ENCODE data around the gene PARVG.

PARVG gene

DNA sequence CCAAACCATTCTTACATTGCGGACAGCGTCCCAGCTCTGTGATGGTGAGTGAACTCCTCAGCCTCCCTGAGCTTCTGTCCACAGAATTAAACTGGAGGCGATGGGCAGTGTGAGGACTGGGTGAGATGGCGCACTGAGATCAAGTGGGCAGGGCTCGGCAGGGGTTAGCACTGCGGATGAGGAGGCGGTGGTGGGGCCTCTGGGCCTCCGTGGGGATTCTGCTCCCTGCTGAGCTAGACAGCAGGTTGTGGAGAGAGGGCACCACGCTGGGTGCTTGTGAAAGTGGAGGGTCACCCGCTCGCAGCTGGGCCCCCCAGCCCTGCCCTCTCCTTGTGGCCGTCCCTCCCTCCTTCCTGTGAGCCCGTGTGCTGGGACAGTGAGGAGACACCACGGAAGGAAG, 25.6 kb upstream of the PARVG start:
- no peak for DNase-seq

DNA sequence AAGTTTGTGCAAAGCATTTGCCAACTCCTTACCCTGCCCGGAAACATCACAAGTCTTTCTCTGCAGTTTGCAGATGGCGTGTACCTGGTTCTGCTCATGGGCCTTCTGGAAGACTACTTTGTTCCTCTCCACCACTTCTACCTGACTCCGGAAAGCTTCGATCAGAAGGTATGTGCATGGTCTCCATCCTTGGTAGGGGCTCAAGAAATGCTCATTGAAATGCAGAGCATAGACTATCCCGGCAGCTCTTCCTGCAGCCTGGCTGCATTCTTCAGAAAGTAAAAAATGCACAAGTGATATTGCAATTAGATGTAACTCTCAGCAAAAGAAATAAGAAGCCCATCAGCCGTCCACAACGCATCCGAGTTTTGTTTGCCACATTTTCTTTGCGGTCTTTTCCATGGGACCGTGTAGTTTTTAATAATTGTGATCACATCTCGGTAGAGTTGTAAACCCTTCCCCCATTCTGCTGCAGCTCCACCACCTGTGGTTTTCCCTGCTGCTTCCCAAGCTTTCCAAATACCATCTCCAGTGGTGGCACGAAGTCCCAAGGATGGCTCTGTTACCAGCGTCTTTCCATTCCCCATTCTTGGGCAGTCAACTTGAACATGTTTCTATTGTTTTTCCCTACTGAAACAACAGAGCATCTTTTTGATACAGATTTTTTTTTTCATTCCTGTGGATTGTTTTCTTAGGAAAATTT, 22.7 kb upstream of the PARVG start:
- DNase-seq, result no peak

- no peak for DNase-seq
These were observed 21.9 kb upstream of the PARVG start for GRCh38 chr22:44158816-44159215.

DNA sequence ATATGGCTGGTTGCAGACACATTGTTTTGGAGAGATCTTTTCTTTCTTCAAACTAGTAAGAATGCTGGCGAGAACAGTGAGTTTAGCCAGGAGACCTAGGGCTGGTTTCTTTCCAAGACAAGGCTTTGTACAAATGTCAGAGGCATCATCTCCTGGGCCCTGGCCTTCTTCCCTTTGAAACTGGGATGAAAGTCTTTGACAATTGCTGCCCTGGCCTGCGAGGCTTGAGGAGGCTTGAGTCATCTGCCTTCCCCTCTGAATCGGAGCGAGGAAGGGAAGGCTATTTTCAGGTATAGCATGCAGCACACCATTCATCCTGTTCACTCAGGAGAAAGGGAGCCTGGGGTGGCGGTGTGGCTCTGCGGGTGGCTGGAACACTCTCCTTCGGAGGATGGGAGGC, 21.5 kb upstream of the PARVG start:
- DNase-seq, result no peak

DNA sequence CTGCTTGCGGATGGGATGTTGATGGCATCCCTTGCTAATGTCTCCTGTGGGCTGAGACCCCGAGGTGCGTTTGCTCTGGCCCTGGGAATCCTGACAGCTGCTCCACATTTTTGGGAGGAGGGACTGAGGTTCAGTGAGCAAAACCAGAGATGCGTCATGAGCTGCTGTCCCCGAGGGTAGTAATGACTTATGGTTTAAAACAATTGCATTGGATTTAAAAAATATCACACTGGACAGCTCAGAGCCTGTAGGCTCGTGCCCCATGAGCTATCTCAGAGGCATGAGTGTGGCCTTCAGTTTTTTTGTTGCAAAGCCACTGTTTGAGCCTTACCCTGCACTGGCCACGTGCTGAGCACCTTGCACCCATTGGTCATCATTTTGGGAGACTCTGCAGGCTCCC, 20.9 kb upstream of the PARVG start:
- DNase-seq, result no peak

- no peak for DNase-seq
These were observed 20.3 kb upstream of the PARVG start for GRCh38 chr22:44160421-44160820.

DNA sequence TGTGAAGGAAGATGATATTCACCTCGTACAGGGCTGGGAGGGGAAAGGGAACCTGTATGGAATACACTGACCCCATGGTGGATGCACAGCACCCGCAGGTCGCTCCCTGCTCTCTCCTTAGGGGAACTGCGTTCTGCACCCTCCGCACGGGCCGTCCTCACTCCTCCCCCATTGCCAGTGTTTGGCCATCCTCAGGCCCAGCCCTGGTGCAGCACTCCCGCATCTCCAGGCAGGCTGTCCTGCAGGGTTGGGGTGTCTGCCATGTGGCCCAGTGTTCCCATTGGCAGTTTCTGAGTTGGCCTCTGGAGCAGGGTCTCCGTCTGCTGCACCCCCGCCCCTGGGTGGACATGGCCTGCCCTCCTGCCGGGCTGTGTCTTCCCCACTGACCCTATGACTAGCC, 19.1 kb upstream of the PARVG start:
- DNase-seq, result no peak

- DNase-seq, result no peak
These were observed 17.8 kb upstream of the PARVG start for GRCh38 chr22:44162960-44163359.

DNA sequence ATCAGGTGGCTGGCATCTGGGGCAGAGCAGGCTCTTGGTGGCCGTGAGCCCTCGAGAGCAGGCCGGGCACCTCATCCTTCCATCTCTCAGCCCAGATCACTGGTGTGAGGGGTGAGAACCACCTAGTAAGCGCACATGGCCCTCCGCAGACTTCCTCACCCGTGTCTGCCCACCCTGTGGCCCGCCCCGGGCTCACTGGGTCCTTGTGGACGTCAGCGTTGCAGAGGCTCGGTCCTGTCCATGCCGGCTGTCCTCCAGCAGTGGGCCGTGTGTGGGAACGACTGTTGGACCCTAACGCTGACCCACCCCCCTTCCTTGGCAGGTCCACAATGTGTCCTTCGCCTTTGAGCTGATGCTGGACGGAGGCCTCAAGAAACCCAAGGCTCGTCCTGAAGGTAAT, 17.2 kb upstream of the PARVG start:
- no peak for DNase-seq

DNA sequence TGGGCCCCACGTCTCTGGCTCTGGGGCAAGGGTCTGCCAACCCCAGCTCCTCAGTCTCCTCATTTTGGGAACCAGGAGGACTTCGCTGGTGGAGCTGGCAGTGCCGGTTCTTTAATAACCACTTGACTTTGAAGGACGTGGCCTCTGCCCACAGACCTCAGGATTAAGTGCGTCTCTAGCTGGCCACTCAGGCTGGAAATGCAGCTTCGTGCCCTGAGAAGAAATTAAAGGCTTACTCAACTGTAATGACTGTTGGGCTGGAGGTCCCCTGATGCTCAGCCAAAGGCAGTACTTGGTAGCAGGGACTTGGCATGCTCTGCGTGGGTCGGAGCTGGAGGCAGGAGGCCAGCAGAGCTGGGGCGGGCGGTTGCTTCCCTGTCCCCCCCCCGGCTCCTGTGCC, 16.7 kb upstream of the PARVG start:
- DNase-seq, result no peak

DNA sequence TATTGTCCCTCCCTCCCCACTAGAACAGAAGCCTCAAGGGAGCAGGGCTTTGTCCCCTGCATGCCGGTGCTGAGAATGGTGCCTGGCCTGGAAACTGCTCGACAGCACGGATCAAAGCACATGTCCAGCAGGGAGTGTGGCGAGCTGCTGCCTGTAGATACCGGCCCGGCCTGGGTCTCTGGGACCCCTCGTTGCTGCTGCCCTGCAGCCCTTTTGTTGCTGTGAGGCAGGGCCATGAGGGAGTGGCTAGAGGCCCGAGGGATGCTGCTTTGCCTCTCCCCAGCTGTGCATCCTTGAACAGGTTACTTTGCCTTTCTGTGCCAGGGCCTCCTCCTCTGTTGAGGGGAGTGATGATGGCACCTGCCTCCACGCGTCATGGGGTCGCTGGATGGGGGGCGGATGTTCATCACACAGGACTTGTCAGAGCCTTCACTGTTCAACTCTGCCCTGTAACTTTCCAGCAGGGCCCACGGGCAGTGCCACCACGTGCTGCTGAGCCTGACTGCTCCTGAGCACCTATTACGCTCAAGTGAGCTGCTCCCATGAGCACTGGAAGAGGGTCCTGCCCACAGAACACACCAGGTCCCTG, 15.3 kb upstream of the PARVG start:
- DNase-seq, result no peak

DNA sequence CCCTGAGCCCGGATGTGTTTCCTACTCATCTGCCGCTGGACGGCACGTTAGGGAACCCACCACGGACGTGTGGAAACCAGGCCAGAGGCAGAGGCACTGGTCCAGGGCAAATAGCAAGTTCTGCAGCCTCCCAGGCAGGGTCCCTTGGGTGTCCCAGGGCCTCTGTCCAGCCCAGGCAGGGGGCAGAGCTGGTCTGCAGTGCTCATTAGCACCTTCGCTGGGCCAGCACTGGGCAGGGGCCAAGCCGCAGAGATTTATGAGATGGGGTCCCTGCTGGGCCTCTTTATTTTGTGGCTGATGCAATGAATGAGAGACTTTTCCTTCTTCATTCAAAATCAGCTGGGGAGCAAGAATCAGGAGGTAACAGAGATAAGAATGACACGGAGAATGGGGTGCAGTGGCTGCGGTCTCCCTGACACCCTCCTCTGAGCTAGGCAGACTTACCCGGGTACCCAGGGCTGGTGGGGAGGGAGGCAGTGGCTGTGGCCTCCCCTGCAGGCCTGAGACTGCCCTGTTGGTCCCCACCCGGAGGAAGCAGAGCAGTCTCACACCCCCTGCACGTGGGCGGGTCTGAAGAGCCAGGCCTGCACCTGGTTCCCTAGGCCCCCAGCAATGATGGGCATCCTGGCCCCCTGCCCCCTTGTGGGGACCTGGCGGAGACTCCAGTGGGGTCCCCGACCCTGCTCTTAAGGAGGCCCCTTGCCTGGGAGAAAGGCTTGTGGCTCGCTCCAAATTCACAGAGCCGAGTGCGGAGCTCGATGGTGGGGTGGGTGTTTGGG, 14.0 kb upstream of the PARVG start:
- DNase-seq, result no peak

- no peak for DNase-seq
These were observed 13.2 kb upstream of the PARVG start for GRCh38 chr22:44167501-44167900.

- no peak for DNase-seq
These were observed 12.5 kb upstream of the PARVG start for GRCh38 chr22:44168206-44168605.

DNA sequence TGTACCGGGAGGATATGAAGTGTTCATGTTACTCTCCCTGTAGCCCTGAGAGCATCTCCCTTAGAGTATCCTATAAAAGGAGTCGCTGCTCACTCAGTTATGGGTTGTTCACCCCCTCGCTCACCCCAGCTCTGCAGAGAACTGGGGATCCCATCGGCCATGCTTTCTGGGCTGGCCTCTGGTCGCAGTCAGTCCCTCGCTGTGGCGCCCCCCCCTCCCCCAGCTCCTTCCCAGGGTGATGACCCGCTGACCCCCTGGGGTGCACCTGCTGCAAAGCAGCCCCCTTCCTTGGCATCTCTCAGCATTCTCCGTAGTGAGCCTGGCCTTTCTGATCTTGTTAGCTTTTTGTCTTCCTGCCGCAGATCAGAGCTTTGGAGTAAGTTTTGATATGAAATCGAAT, 10.3 kb upstream of the PARVG start:
- no peak for DNase-seq

DNA sequence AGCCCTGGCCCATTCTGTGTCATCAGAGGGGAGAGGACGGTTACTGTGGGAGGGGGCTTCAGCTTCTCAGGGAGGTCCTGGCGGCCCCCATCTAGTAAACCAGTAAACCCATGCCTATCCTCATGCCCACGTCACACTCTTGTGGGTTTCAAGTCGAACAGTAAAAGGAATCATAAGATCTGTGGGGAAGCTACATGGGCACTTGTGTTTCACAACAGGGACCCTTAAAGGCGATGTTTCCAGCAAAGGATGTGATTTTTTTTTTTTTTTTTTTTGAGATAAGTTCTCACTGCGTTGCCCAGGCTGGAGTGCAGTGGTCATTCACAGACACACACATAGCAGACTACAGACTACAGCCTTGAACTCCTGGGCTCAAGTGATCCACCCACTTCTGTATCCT, 9.2 kb upstream of the PARVG start:
- no peak for DNase-seq

DNA sequence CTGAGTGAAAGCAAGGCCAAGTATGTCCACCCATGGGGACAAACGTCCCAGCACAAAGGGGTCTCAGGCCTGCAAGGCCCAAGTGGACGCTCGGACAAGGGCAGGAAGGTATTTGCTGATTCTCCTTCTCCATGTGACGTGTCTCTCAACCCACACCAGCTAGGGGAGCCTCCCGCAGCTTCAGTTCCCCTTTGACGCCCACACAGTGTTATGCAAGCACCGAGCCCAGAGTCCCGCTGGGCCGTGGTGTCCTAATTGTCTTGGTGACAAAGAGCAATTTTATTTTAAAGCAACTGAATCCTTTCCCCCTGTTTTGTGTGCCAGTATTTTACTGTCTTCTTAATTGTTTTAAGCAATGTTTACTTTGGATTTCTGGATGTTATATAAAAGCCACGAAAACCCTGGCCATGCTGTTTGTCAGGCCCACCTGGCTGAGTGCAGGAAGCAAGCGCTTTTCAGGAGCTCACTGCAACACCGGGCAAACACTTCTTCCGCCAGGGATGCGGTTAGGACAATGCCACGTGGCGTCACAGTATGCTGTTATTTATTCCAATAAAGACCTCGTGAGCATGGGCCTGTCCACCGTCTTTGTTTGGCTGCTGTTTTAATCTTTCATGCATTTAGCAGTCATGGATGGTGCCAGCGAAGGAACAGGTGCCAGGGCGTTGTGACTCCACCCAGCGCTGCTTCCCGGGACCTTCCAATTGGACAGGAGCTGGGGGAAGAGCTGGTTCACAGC, 8.2 kb upstream of the PARVG start:
- peak; percentile 57 to 71 for DNase-seq

DNA sequence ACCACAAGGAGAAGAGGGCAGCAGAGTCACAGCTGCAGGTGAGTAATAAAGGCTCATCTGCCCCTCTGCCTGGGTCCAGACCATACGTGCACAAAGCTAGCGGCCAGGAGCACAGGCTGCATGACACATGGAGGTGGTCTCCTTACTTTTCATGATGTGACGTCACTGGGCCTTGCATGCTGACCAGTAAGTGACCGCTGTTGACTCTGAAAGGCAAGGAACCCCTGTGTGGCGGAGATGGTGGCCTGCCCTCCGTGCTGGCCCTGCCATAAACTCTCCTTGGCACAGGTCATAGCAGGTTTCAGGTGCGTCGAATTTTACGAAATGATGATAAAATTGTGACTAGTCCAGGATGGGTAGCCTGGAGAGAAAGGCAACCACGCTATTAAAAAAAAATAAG, 7.6 kb upstream of the PARVG start:
- DNase-seq, result no peak

DNA sequence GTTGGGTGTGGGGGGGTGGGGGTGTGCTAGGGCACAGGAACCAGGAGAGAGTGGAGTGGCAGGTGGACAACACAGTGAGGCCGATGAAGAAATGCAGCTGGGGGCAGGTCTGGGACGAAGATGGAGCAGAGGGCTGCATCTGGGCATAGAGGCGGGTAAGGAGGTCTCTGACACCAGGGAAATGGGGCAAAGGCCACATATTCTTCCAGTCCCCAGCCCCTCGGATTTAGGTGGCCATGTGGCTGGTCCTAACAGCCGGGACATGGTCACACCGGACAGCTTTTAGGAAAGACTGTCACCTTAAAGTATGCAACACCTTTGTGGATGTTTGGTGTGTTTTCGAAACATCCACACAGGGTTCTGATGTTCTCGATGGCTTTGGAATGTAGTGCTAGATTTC, 5.0 kb upstream of the PARVG start:
- DNase-seq, result no peak

GRCh38 chr22:44179196-44179988, 1.3 kb upstream of the PARVG start:
- no peak for DNase-seq

GRCh38 chr22:44179989-44180705, 578 bp upstream of the PARVG start:
- no peak for DNase-seq

Data from NCI-H187 (cell line).